GM21576 (cell line): ENCODE results near the gene CACNA1C.

Source experiments
- ATAC-seq: cut with Tn5 transposase; IDR thresholded peaks from one replicate; pipeline ENCODE4 v1.9.1; 2021; ENCODE audit warnings: mild to moderate bottlenecking, moderate library complexity; ENCODE audit not compliant: unreplicated experiment

Gene CACNA1C

GRCh38 chr12:2422591-2422990 lies 369.8 kb downstream of the CACNA1C start:
- ATAC-seq, result no peak

- no peak for ATAC-seq
Observed at GRCh38 chr12:2429032-2429431, 376.2 kb downstream of the CACNA1C start.

GRCh38 chr12:2431810-2432209 lies 379.0 kb downstream of the CACNA1C start:
- ATAC-seq, result no peak

DNA sequence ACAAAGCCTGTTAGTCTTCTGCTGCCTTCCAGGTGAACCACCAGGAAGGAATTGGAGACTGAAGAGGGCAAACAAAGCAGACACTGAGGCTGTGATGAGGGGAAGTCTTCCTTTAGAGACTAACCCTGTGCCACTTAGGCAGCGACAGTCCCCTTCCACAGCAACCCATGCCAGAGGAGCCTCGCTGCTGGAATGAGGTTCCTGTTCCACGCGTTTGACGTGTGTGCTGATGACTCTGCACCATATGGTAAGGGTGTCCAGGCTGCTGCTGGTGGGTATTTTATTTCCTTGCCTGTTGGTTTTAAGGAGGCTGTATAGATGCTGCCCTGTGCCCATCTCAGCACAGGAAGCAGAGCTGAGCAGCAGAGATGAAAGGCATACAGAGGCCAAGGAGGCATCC lies 380.1 kb downstream of the CACNA1C start:
- ATAC-seq, result no peak

DNA sequence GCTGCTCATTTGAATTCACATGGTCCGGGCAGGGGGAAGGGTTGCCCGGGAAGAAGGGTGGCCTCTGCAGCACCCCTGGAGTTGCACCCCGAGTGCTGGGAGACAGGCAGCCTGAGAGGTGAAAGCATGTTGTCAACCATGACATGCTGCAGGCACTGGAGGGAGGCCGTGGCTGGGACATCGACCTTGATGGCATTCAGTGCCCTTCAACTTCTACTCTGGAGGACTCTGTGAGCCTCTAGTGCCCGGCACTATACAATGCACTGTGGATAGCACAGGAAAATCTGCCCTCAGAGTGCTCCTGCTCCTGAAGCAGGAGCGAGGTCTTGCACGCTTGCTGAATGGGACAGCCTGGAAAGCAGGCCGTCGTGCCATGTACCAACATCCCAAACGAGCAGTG lies 382.7 kb downstream of the CACNA1C start:
- no peak for ATAC-seq

GRCh38 chr12:2439332-2440100 lies 386.7 kb downstream of the CACNA1C start:
- ATAC-seq, result no peak

DNA sequence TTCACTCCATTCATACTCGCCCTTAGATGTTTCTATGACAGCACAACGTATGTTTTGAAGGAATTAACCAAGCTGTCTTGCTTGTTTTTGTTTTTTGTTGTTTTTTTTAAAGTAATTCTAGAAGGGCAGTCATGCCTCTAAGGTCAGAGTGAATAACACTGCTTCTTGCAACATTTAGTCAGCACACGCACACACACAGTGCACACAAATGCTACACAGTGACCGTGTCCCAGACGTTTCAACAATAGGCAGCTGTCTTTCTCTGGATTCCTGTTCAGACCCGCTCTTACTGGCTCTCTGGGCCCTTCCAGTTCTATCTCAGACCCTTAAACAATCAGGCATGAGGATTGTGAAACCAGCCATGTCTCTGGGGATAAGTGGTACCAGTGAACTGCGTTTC lies 391.0 kb downstream of the CACNA1C start:
- no peak for ATAC-seq

DNA sequence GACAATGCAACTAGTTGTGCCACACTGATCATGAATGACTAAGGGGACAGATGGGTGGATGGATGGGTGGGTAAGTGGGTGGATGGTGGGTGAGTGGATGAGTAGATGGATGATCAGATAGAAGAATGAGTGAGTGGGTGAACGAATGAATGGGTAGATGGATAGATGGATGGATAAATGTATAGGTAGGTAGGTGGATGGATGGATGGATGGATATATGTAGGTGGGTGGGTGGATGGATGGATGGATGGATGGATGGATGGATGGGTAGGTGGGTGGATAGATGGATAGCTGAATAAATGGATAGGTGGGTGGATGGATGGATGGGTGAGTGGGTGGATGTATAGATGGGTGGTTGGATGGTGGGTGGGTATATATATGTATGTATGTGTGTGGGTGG lies 393.2 kb downstream of the CACNA1C start:
- ATAC-seq, result no peak

- no peak for ATAC-seq
Observed at GRCh38 chr12:2447861-2448260, 395.1 kb downstream of the CACNA1C start.

GRCh38 chr12:2449586-2449985 lies 396.8 kb downstream of the CACNA1C start:
- no peak for ATAC-seq

- no peak for ATAC-seq
Observed at GRCh38 chr12:2450553-2450952, 397.8 kb downstream of the CACNA1C start.

- ATAC-seq, result no peak
Observed at GRCh38 chr12:2451025-2451424, 398.2 kb downstream of the CACNA1C start.

DNA sequence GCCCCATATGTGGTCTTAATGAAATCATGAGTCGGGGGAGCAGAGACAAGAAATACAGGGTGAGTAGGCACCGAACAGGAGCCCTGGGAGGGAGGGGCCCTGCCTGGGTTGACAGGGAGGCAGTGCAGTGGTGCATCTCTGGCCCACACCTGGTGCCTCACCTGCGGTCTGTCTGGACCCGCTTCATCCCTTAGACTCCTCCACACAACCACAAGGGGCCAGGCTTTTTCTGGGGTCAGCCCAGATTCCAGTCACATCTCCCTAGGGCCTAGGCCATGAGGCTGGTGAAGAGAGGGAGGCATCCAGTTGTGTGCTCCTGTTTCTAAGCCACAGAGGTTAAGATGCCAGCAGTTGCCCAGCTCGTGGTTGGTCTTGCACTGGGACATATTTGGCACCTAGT lies 398.7 kb downstream of the CACNA1C start:
- ATAC-seq, result no peak

DNA sequence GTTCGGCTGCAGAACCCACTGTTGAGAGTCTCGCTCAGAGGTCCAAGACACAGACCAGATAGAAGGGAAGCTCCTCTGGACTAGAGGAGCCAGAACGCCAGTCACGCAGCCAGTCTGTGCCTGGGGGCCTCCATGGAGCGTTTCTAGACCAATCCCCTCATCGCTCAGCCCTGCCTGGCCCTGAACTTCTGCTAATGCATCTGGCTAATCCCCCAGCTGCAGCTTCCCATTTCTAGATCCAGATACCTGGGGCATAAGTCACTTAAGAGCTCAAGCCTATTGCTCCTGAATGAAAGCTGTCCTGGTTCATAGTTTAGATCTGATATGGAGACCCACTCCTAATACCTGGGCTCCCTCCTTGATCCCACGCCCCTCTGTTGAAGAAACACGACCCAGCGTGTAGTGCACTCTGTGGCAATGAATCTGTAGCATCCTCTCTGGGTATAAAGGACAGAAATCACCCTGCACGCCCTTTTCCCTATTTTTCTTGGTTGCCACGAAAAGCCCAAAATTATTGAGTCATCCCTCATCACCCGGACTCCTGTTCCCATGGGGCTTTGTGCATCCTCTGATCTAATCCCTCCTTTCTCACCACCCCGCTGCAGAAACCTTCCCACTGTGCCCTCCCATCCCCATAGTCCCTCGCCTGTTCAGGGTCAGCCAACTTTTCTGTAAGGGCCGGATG lies 400.4 kb downstream of the CACNA1C start:
- ATAC-seq, result no peak

DNA sequence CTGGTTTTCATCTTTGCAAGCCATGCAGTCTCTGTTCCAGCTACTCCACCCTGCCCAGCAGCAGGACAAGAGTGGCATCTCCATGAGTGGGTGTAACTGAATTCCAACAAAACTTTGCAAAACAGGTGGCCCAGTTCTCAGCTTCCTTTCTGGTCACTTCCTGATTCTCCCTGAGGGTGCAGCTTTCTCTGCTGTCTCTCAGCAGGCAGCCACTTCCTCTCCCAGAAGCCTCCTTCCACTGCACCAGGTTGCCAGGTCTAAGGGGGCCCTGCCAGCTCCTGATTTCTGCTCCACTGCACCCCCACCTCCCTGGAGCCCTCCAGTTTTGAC lies 400.9 kb downstream of the CACNA1C start:
- no peak for ATAC-seq

- no peak for ATAC-seq
Observed at GRCh38 chr12:2454601-2455177, 401.9 kb downstream of the CACNA1C start.

GRCh38 chr12:2455410-2455809 lies 402.6 kb downstream of the CACNA1C start:
- ATAC-seq, result no peak

DNA sequence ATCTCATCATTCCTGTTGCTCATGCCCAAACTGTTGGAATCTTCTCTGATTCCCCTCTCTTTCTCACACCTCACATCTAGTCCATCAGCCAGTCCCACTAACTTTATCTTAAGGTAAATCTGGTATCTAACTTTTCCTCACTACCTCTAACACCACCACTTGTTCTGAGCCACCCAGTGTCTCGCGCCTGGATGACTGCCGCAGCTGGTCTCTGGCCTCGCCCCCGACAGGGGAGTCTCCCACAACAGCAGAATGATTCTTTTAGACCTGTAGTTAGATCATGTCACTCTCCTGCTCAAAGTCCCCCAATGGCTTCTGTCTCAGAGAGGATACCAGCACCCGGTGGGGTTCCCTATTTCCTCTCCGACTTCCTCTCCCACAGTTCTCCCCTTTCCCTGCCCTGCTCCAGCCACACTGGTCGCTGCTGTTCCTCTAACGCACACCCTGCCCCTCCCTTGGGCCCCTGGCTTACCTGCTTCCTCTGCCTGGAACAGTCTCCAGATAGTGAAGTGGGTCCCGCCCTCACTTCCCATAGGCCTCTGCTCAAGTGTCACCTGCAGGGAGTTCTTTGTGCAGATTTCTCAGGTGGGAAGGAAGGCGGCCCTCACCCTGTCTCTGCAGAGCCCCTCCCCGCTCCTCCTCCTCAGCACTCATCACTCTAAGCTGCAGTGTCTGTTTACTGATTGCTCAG lies 403.5 kb downstream of the CACNA1C start:
- ATAC-seq, result no peak

DNA sequence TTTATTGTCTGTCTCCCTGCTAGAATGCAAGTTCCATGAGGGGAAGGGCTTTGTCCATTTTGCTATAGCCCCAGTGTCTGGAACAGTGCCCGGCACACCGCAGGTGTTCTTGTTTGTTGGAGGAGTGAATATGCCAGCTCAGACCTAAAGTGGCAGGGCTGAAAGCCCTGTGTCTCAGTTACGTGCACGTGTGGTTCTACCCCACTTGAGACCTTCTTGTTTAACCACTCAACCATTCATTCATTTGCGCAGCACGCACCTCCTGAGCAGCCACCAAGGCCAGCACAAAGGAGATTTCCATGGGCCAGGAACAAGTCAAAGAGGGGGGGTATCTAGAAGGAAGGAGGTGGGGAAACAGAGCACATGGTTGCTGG lies 404.0 kb downstream of the CACNA1C start:
- ATAC-seq, result no peak

DNA sequence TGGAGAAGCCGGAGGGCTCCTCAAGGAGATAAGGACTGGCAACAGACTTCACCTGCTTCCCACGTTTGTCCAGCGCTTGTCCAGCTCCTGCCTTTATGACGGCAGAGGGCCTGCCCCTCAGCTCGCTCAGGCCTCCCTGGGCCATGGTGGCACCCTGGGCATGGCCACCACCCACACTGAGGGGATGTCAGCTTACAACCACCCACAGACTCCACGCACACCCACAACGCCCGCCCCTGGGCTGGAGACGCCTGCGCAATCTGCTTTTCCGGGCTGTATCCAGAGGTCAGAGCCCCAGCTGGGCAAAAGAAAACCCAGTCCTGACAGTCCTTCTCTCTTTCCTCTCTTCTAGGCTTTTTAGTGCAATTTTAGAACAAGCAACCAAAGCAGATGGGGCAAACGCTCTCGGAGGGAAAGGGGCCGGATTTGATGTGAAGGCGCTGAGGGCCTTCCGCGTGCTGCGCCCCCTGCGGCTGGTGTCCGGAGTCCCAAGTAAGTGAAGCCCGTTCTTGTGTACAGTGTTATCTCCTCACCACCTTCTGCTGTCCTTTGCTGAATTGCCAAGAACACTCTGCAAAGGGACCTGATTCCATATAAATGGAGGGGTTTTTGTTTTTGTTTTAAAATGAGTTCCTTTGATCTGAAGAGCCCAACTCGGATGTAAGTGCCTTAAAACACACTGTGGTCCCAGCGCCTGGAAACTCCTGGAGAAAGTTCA lies 404.6 kb downstream of the CACNA1C start:
- no peak for ATAC-seq

- no peak for ATAC-seq
Observed at GRCh38 chr12:2457933-2458414, 405.2 kb downstream of the CACNA1C start.
